ENCODE results near the gene OLFM3. TPM values are rescaled to one million over a fixed set of nuclear protein-coding genes. Genes with fewer than 3 reads are reported as not detected.

OLFM3 gene
- total and polyA plus RNA-seq, 2 experiments from 2014 or later: 0.21 to 0.31 TPM

GRCh38 chr1:101959456-101959855 is 37.3 kb downstream of the OLFM3 start:
- Mint-ChIP-seq H3K4me3 (no peak overlapping the region), H3K4me1 (no peaks in the 10 kb centered on the region; the same call in 2 of the 3 replicates), H3K27ac (no peak overlapping the region), H3K9me3 (no peaks in the 10 kb centered on the region), H3K36me3 (ENCODE audit: low read depth) (no peaks in the 10 kb centered on the region), H3K27me3 (ENCODE audit: insufficient read depth, low read depth, poor library complexity) (no peaks in the 10 kb centered on the region)
- no peak for DNase-seq (ENCODE audit: low spot score)
- Histone ChIP-seq H2AFZ (no peak overlapping the region), H3K27ac (ENCODE audit: low read depth) (no peak overlapping the region), H3K27me3 (ENCODE audit: insufficient read depth) (no peaks in the 10 kb centered on the region), H3K9me2 (ENCODE audit: insufficient read depth) (no peaks in the 10 kb centered on the region), H3K79me2 (replicated peaks; ENCODE audit: insufficient read depth) (no peaks in the 10 kb centered on the region), H3K36me3 (ENCODE audit: insufficient read depth) (no peaks in the 10 kb centered on the region), H3K4me3 (no peak overlapping the region), H3K4me1 (ENCODE audit: insufficient read depth) (no peaks in the 10 kb centered on the region), H3K4me2 (no peak overlapping the region), H3F3A (replicated peaks; ENCODE audit: low read depth) (no peaks in the 10 kb centered on the region), H4K20me1 (replicated peaks; ENCODE audit: insufficient read depth) (no peaks in the 10 kb centered on the region)
- ATAC-seq: no peak
- TF ChIP-seq REST (IDR thresholded peaks at IDR 0.05; ENCODE audit: unreplicated experiment) (no peak), ZNF331 (CRISPR knock-in tag; IDR thresholded peaks at IDR 0.05; ENCODE audit: low read depth) (no peak), EZH2 (IDR thresholded peaks at IDR 0.05; ENCODE audit: low read depth, unreplicated experiment) (no peak), CREB1 (CRISPR knock-in tag; IDR thresholded peaks at IDR 0.05; ENCODE audit: low read depth) (no peak), NANOG (IDR thresholded peaks at IDR 0.05; ENCODE audit: borderline replicate concordance) (no peak), POLR2AphosphoS5 (IDR thresholded peaks at IDR 0.05; ENCODE audit: low read depth) (no peak), STAT1 (IDR thresholded peaks at IDR 0.05; ENCODE audit: unreplicated experiment) (no peak), ZNF114 (CRISPR knock-in tag; IDR thresholded peaks at IDR 0.05) (no peak)
- TF ChIP-seq, protein P1, sequence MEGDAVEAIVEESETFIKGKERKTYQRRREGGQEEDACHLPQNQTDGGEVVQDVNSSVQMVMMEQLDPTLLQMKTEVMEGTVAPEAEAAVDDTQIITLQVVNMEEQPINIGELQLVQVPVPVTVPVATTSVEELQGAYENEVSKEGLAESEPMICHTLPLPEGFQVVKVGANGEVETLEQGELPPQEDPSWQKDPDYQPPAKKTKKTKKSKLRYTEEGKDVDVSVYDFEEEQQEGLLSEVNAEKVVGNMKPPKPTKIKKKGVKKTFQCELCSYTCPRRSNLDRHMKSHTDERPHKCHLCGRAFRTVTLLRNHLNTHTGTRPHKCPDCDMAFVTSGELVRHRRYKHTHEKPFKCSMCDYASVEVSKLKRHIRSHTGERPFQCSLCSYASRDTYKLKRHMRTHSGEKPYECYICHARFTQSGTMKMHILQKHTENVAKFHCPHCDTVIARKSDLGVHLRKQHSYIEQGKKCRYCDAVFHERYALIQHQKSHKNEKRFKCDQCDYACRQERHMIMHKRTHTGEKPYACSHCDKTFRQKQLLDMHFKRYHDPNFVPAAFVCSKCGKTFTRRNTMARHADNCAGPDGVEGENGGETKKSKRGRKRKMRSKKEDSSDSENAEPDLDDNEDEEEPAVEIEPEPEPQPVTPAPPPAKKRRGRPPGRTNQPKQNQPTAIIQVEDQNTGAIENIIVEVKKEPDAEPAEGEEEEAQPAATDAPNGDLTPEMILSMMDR (conservative IDR thresholded peaks at IDR 0.05; ENCODE audit: low read depth in 2 of 2): no peak

GRCh38 chr1:101957771-101958170 is 39.0 kb downstream of the OLFM3 start:
- H3K36me3 ChIP-seq (ENCODE audit: insufficient read depth): no peaks in the 10 kb centered on the region
- H3K4me2 ChIP-seq: no peak overlapping the region
- ATAC-seq: no peak
- no peaks in the 10 kb centered on the region for H3K4me1 ChIP-seq (ENCODE audit: insufficient read depth)
- H3K9me2 ChIP-seq (ENCODE audit: insufficient read depth): no peaks in the 10 kb centered on the region
- no peaks in the 10 kb centered on the region; the same call in 2 of the 3 replicates for H3K4me1 Mint-ChIP-seq
- no peak overlapping the region for H3K4me3 Mint-ChIP-seq
- H3K27me3 Mint-ChIP-seq (ENCODE audit: insufficient read depth, low read depth, poor library complexity): no peaks in the 10 kb centered on the region
- no peak overlapping the region for H3K27ac ChIP-seq (ENCODE audit: low read depth)
- H3K27me3 ChIP-seq (ENCODE audit: insufficient read depth): no peaks in the 10 kb centered on the region
- no peak overlapping the region for H2AFZ ChIP-seq
- H3K9me3 Mint-ChIP-seq: no peaks in the 10 kb centered on the region
- H4K20me1 ChIP-seq (replicated peaks; ENCODE audit: insufficient read depth): no peaks in the 10 kb centered on the region
- H3K4me3 ChIP-seq: no peak overlapping the region
- no peaks in the 10 kb centered on the region for H3K36me3 Mint-ChIP-seq (ENCODE audit: low read depth)
- H3K79me2 ChIP-seq (replicated peaks; ENCODE audit: insufficient read depth): no peaks in the 10 kb centered on the region
- H3K27ac Mint-ChIP-seq: no peak overlapping the region
- no peak for DNase-seq (ENCODE audit: low spot score)
- H3F3A ChIP-seq (replicated peaks; ENCODE audit: low read depth): no peaks in the 10 kb centered on the region
- TF ChIP-seq, protein P1 (conservative IDR thresholded peaks at IDR 0.05; ENCODE audit: low read depth in 2 of 2): no peak
